ENCODE results near the gene BLOC1S2. TPM values are rescaled to one million over a fixed set of nuclear protein-coding genes. Genes with fewer than 3 reads are reported as not detected.

The BLOC1S2 gene
- polyA plus RNA-seq, 1 donor from 2014 or later, result 103 TPM

- Mint-ChIP-seq H3K36me3 (peaks cover 3% of the 10 kb centered on the region), H3K4me1 (peaks cover 23 to 30% (median 29%) of the 10 kb centered on the region in 3 donors), H3K27me3 (no peaks in the 10 kb centered on the region), H3K27ac (peak overlapping the region in 2 of 3 donors; percentile 43 to 72), H3K4me3 (peak overlapping the region; percentile 76 to 100 (median 90)), H3K9me3 (no peaks in the 10 kb centered on the region)
Observed at GRCh38 chr10:100265821-100266485, 20.5 kb downstream of the BLOC1S2 start.

- no peak overlapping the region for H3K27ac Mint-ChIP-seq
- no peaks in the 10 kb centered on the region for H3K4me1 Mint-ChIP-seq
- no peaks in the 10 kb centered on the region for H3K27me3 Mint-ChIP-seq
- peaks cover 10% of the 10 kb centered on the region for H3K36me3 Mint-ChIP-seq
- no peaks in the 10 kb centered on the region for H3K9me3 Mint-ChIP-seq
- no peak overlapping the region for H3K4me3 Mint-ChIP-seq
Observed at GRCh38 chr10:100254191-100254590, 32.3 kb downstream of the BLOC1S2 start.

GRCh38 chr10:100253041-100253440 lies 33.4 kb downstream of the BLOC1S2 start:
- Mint-ChIP-seq H3K4me1 (no peaks in the 10 kb centered on the region), H3K27me3 (no peaks in the 10 kb centered on the region), H3K4me3 (no peak overlapping the region), H3K9me3 (no peaks in the 10 kb centered on the region), H3K36me3 (peaks cover 12% of the 10 kb centered on the region), H3K27ac (no peak overlapping the region)

- no peak overlapping the region for H3K27ac Mint-ChIP-seq
- peaks cover 8% of the 10 kb centered on the region for H3K36me3 Mint-ChIP-seq
- H3K4me1 Mint-ChIP-seq, result no peaks in the 10 kb centered on the region
- H3K4me3 Mint-ChIP-seq, result no peak overlapping the region
- no peaks in the 10 kb centered on the region for H3K9me3 Mint-ChIP-seq
- no peaks in the 10 kb centered on the region for H3K27me3 Mint-ChIP-seq
Observed at GRCh38 chr10:100248820-100249219, 37.7 kb downstream of the BLOC1S2 start.

- Mint-ChIP-seq H3K4me1 (peaks cover 0 to under 1% (median 0%) of the 10 kb centered on the region in 3 donors), H3K4me3 (no peak overlapping the region), H3K27me3 (no peaks in the 10 kb centered on the region), H3K36me3 (peaks cover 5% of the 10 kb centered on the region), H3K9me3 (no peaks in the 10 kb centered on the region), H3K27ac (no peak overlapping the region)
Observed at GRCh38 chr10:100245484-100246220, 40.8 kb downstream of the BLOC1S2 start.

- Mint-ChIP-seq H3K4me1 (peaks cover 0 to 5% (median 2%) of the 10 kb centered on the region in 3 donors), H3K27me3 (no peaks in the 10 kb centered on the region), H3K36me3 (no peaks in the 10 kb centered on the region), H3K27ac (no peak overlapping the region), H3K4me3 (no peak overlapping the region), H3K9me3 (no peaks in the 10 kb centered on the region)
Observed at GRCh38 chr10:100239851-100240250, 46.6 kb downstream of the BLOC1S2 start.

GRCh38 chr10:100238429-100238828 lies 48.1 kb downstream of the BLOC1S2 start:
- Mint-ChIP-seq H3K36me3 (no peaks in the 10 kb centered on the region), H3K27ac (peak overlapping the region in 1 of 3 donors; percentile 65)

GRCh38 chr10:100232101-100232500 lies 54.4 kb downstream of the BLOC1S2 start:
- H3K4me3 Mint-ChIP-seq, result peak overlapping the region in 1 of 4 donors; percentile 45
- no peak overlapping the region for H3K27ac Mint-ChIP-seq
- peaks cover 16 to 21% (median 17%) of the 10 kb centered on the region in 3 donors for H3K4me1 Mint-ChIP-seq
- H3K9me3 Mint-ChIP-seq, result no peaks in the 10 kb centered on the region
- no peaks in the 10 kb centered on the region for H3K36me3 Mint-ChIP-seq
- no peaks in the 10 kb centered on the region for H3K27me3 Mint-ChIP-seq

More at GRCh38 chr10:100238429-100238828, 48.1 kb downstream of the BLOC1S2 start:
- peaks cover 0 to 5% (median 2%) of the 10 kb centered on the region in 3 donors for H3K4me1 Mint-ChIP-seq
- no peaks in the 10 kb centered on the region for H3K27me3 Mint-ChIP-seq
- no peak overlapping the region for H3K4me3 Mint-ChIP-seq
- H3K9me3 Mint-ChIP-seq, result no peaks in the 10 kb centered on the region

GRCh38 chr10:100229819-100230422 lies 56.6 kb downstream of the BLOC1S2 start:
- peaks cover 17 to 25% (median 20%) of the 10 kb centered on the region in 3 donors for H3K4me1 Mint-ChIP-seq
- H3K9me3 Mint-ChIP-seq, result no peaks in the 10 kb centered on the region
- H3K27ac Mint-ChIP-seq, result peak overlapping the region; percentile 3 to 68 (median 55)
- H3K4me3 Mint-ChIP-seq, result peak overlapping the region; percentile 72 to 94 (median 90)
- H3K36me3 Mint-ChIP-seq, result peaks cover 2% of the 10 kb centered on the region
- no peaks in the 10 kb centered on the region for H3K27me3 Mint-ChIP-seq

- Mint-ChIP-seq H3K27me3 (no peaks in the 10 kb centered on the region), H3K9me3 (no peaks in the 10 kb centered on the region), H3K4me3 (no peak overlapping the region), H3K27ac (no peak overlapping the region), H3K4me1 (peaks cover 9 to 13% (median 12%) of the 10 kb centered on the region in 3 donors), H3K36me3 (peaks cover 6% of the 10 kb centered on the region)
Observed at GRCh38 chr10:100223879-100224278, 62.6 kb downstream of the BLOC1S2 start.

Other genes with a start within 250 kb of the BLOC1S2 start
- not detected for gene CPN1, start 204.8 kb downstream of the BLOC1S2 start, polyA plus RNA-seq
- 8.7 TPM for gene ERLIN1, start 100.7 kb downstream of the BLOC1S2 start, polyA plus RNA-seq
- 7.6 TPM for gene CHUK, start 57.1 kb downstream of the BLOC1S2 start, polyA plus RNA-seq
- 26.7 TPM for gene CWF19L1, start 19.0 kb downstream of the BLOC1S2 start, polyA plus RNA-seq
- not detected for gene PKD2L1, start 43.5 kb upstream of the BLOC1S2 start, polyA plus RNA-seq
- gene SCD, start 60.6 kb upstream of the BLOC1S2 start, polyA plus RNA-seq, result 2.2 TPM
- gene WNT8B, start 176.3 kb upstream of the BLOC1S2 start, polyA plus RNA-seq, result not detected
- 0.13 TPM for gene SEC31B, start 233.2 kb upstream of the BLOC1S2 start, polyA plus RNA-seq
- 353 TPM for gene NDUFB8, start 243.2 kb upstream of the BLOC1S2 start, polyA plus RNA-seq
- 26.7 TPM for gene HIF1AN, start 249.3 kb upstream of the BLOC1S2 start, polyA plus RNA-seq

All from IgD-negative memory B cell (primary cell).